ENCODE data around the gene FOXR1.
"Not testable (repeated sequence)": the region's sequence is repeated elsewhere in the genome, so short reads cannot be mapped to it uniquely, and the experiment has no call there.

Gene FOXR1

DNA sequence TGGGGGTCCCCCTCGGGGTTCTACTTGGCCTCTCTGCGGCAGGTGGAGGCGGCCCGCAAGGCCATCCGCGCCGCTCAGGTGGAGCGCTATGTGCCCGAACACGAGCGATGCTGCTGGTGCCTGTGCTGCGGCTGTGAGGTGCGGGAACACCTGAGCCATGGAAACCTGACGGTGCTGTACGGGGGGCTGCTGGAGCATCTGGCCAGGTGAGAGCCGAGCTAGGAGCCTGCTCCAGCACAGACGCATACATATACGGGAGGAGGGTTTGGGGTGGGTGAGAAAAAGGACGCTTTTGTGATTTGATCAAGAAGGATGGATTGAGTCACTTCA is 26.8 kb downstream of the FOXR1 start:
- no peak for DNase-seq

GRCh38 chr11:118998822-118999221 is 27.3 kb downstream of the FOXR1 start:
- DNase-seq, result no peak

DNA sequence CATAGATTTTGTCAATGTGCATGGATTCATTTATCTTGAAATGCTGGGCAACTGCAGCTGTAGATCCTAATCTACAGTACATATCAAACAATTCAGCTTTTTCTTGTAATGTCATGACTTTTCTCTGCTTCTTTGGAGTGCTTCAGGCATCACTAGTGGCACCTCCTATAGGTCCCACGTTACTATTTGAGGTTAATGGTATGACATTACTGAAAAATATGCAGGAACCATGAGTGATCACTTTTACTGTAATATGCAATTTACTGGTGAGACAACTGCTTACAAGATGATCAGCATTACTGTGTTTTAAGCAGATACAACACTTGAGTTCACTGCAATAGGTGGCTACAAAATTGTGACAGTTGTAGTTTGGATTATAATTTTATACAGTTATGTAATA is 29.3 kb downstream of the FOXR1 start:
- DNase-seq, result no peak

DNA sequence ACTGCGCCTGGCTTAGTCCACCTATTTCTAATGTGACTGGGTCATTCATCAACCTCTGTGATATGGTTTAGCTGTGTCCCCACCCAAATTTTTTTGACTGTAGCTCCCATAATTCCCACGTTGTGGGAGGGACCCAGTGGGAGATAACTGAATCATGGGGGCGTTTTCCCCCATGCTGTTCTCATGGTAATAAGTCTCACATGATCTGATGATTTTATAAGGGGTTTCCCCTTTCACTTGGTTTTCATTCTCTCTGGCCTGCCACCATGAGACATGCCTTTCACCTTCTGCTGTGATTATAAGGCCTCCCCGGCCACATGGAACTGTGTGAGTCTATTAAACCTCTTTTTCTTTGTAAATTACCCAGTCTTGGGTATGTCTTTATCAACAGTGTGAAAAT is 35.1 kb downstream of the FOXR1 start:
- DNase-seq, result no peak

DNA sequence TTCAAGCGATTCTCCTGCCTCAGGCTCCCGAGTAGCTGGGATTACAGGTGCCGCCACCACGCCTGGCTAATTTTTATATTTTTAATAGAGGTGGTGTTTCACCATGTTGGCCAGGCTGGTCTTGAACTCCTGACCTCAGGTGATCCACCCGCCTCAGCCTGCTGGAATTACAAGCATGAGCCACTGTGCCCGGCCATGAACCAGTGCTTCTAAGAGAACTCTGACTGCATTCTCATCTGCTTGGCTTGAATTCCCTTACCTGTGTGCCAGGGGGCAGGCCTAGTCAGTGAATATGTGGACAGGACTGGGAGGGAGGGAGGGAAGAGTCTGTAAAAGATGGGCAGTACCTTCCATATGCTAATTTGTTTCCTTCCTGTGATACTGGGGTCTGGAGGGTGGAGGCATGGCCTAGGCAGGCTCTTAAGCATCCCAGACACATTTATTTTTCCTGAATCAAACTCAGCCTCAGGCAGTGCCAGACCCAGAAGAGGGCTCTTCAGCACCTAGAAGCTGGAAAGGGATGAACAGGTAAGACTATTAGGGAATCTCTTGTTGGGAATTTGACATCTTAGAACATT is 40.0 kb downstream of the FOXR1 start:
- DNase-seq, result no peak

- no peak for DNase-seq
Observed at GRCh38 chr11:119012629-119013170, 41.1 kb downstream of the FOXR1 start.

DNA sequence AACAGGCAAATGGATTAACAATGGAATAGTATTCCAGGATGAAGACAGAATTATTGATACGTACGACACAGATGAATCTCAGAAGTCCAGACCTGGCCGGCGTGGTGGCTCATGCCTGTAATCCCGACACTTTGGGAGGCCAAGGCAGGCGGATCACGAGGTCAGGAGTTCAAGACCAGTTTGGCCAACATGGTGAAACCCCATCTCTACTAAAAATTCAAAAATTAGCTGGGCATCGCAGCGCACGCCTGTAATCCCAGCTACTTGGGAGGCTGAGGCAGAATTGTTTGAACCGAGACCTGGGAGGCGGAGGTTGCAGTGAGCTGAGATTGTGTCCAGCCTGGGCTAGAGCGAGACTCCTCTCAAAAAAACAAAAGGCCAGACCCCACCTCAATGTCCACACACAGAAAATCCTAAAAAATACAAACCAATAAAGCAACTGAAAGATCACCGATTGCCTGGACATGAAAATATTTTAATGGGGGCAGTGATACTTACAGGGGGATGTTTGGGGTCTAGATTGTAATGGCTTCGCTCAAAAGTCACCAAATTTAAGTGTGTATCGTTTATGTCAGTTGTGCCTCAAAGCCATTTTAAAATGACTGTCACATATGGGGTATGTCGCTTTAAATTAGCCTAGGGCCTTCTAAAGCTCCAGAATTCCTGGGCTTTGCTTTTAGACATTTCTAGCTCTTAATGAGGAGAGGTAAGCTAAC is 42.8 kb downstream of the FOXR1 start:
- no peak for DNase-seq

DNA sequence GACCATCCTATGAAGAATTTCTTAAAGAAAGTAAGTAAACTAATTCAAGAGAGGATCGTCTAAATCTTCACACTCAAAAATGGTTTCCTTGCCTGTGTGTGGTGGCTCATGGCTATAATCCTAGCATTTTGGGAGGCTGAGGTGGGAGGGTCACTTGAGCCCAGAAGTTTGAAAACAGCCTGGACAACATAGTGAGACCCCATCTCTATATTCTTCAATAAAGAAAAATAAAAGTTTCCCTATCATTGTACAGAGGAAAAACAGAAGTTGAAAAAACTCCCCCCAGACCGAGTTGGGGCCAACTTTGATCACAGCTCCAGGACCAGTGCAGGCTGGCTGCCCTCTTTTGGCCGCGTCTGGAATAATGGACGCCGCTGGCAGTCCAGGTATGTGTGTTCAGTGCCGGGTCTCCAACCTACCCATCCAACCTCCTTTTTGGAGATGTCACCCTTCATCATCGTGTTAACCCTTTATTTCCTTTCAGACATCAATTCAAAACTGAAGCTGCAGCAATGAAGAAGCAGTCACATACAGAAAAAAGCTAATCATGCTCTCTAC is 43.6 kb downstream of the FOXR1 start:
- no peak for DNase-seq

DNA sequence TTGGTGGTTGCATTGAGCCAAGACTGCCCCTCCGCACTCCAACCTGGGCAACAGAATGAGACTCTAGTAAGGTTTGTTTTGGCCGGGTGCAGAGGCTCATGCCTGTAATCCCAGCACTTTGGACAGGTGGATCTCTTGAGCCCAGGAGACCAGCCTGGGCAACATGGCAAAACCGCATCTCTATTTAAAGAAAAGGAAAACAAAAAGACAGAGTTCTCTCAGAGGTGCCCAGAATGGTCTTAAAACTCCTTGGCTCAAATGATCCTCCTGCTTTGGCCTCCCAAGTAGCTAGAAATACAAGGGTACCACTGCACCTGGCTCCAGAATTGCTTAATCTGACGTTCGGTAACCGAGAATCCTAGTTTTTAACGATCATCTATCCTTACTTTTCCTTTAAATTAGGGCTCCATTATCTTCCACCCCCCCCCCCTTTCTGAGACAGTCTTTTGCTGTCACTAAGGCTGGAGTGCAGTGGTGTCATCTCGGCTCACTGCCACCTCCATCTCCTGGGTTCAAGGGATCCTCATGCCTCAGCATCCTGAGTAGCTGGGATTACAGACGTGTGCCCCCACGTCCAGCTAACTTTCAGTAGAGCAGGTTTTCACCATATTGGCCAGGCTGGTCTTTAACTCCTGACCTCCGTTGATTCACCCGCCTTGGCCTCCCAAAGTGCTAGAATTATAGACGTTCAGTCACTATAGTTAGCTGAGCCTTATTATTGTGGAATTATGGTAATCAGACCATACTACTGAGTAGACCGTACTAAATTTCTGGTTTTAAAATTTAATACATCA is 44.9 kb downstream of the FOXR1 start:
- DNase-seq, result no peak

- DNase-seq, result not testable (repeated sequence)
Observed at GRCh38 chr11:119017377-119017776, 45.8 kb downstream of the FOXR1 start.

- DNase-seq, result peak; percentile 99
Observed at GRCh38 chr11:119018074-119018938, 46.7 kb downstream of the FOXR1 start, which contains the start of the genes RPS25 and TRAPPC4. RPS25 (minus strand) TSS chr11:119018343; CDS start chr11:119018284, 59 bp downstream. TRAPPC4 (plus strand) TSS chr11:119018766; CDS start chr11:119018796, 30 bp downstream.

GRCh38 chr11:119019996-119020395 is 48.4 kb downstream of the FOXR1 start:
- no peak for DNase-seq

DNA sequence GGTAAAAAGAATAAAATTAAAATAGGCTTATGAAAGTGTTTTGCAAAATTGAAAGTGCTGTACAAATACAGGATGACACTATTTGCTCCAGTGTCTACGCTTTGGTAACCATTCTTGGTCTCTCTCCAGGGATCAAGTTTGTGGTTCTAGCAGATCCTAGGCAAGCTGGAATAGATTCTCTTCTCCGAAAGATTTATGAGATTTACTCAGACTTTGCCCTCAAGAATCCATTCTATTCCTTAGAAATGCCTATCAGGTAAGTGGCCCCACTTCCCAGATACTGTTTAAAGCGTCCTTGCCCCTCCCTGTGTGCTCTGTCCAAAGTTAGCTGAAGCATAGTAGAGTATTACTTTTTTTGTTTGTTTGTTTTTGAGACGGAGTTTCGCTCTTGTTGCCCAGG is 50.1 kb downstream of the FOXR1 start:
- no peak for DNase-seq

DNA sequence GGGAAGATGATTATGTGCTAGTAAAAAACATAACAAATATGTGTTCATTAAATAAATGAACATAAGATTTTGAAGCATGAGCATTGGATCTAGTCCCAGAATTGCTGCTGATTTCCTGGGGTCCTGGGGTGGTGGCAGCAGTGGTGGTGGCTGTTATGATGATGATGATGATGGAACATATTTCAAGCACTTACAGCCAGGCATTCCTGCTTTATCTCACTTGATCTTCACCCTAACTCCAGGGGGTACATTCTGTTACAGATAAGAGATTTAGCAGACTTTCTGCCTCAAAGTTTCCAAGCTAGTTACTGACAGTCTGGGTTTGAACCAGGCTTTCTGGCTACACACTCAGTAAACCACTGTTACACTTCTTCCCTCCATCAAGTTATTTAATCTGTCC is 52.2 kb downstream of the FOXR1 start:
- DNase-seq, result no peak

DNA sequence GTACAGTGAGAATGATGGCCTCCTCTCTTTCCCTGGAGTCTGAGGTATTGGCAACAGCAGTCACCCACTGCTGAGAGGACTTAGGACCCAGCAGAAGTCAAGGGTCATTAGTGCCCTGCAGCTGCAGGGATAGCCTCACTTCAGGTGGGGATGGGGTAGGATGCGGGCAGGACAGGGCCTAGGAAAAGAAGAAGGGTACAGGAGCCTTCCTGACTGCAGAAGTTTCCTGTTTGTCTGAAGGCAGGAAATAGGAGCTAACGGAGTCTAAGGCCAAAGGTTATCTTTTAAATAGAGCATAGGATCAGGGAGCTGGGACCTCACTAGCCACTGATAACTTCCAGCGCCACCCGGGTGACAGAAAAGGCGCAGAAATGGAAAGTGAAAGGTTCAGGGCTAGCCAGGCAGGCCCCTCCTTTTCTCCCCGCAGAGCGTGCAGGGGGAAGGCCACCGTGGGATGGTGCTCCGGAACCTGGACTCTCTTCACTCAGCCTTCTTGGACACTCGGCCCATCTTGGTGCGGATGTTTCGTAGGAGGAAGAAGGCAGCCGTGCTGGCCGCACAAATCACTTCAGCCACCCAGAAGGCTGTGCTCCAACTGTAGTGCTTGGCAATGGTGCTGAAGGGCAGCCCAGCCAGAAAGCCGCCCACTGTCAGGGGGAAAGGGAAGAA is 53.0 kb downstream of the FOXR1 start:
- no peak for DNase-seq

GRCh38 chr11:119025099-119025473 is 53.5 kb downstream of the FOXR1 start:
- no peak for DNase-seq

GRCh38 chr11:119025541-119025940 is 54.0 kb downstream of the FOXR1 start:
- DNase-seq, result no peak

DNA sequence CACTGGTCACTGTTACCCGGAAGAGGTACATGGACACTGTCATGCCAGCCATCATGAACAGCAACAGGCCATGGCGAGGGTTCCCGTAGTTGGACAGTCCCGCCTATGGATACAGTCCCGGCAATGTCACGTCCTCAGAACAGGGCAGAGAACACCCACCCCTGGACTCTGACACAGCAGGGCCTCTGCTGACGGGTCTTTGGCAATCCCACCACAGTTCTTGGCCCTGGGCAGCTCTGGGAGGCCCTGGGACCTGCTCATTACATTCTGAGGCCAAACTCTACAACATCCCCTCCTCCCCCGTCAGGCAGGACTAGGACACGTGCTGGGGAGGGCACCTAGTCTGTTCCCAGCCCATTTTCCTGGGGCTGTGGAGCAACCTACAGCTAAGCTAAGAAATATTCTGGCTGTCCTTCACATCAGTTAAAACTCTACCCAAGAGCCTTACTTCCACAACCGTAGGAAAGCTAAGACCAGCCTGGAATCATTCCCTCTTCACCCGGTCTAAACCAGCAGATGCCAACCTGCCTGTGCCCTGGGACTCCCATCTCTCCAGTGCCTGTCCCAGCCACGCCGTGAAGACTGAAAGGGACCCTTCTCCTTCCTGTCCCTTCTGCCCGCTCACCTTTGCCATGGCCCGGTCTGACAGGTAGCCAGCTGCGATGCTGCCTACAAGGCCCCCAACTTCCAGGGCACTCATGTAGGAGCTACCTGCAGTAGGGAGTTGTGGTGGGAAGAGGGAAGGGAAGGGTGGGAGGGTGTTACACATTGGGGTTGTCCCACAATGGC is 54.6 kb downstream of the FOXR1 start:
- no peak for DNase-seq

- DNase-seq, result no peak
Observed at GRCh38 chr11:119026970-119027369, 55.4 kb downstream of the FOXR1 start.

DNA sequence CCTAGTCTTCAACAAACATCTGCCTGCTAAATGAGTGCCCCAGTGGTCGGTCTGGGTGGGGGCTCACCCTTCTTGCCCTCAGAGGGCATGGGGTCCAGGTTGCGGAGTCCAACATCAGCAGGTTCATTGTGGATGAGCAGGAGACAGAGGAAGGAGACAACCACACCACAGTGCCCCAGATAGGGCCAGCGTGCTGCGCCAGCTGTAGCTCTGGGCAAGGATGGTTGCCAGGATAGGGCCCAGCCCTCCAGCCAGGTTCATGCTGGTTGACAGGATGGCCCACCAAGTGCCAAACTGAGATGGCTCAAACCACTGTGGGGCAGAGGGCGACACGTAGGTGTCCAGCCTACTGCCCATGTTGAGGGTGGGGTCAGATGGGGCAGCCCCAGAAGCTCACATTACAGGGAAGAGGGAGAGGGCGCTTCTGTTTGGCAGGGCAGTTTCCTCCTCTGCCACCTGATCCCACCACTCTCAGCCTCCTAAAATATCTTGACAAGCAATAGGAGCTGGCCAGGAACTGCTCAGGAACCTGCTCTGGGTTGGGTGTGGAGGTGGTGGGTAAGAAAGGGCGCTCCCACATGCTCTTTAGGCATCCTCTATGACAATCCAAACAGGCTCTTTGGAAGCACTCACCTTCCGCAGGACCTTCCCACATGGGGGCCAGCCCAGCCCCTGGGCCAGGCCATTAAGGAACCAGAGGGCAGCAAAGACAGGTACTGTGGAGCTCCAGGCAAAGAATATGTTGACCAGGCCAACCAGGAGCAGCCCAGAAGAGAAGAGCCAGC is 56.2 kb downstream of the FOXR1 start:
- no peak for DNase-seq
